HEK293 (cell line): ENCODE measurements around the gene GAMT.

Experiments
- ATF2 ChIP-seq: fragments of 450-650 bp; formaldehyde crosslinking; IDR thresholded peaks from 2 replicates; pipeline ENCODE4 v1.5.1; 2016; ENCODE audit warnings: missing biosample characterization, missing genetic modification characterization, low read depth
- HOXA7 ChIP-seq: sonication (generic); formaldehyde crosslinking; IDR thresholded peaks from 2 replicates; pipeline ENCODE4 v1.8.1; 2022; ENCODE audit warnings: missing genetic modification reagents, borderline replicate concordance
- IKZF3 ChIP-seq: fragments of 450-650 bp; IDR thresholded peaks from 2 replicates; pipeline ENCODE4 v1.5.0; 2018; ENCODE audit warnings: missing biosample characterization, mild to moderate bottlenecking, missing genetic modification characterization, moderate library complexity
- SP2 ChIP-seq: fragments of 450-650 bp; formaldehyde crosslinking; IDR thresholded peaks from 2 replicates; pipeline ENCODE4 v1.5.1; 2016; ENCODE audit warnings: missing biosample characterization, missing genetic modification characterization
- ZNF239 ChIP-seq: fragments of 450-650 bp; formaldehyde crosslinking; IDR thresholded peaks from 2 replicates; pipeline ENCODE4 v1.5.1; 2016; ENCODE audit warnings: missing biosample characterization, missing genetic modification characterization
- ZNF530 ChIP-seq: fragments of 450-650 bp; formaldehyde crosslinking; IDR thresholded peaks from 2 replicates; pipeline ENCODE4 v1.5.1; 2016; ENCODE audit warnings: low read depth, missing biosample characterization, missing genetic modification characterization
- ZNF558 ChIP-seq: fragments of 450-650 bp; formaldehyde crosslinking; IDR thresholded peaks from 2 replicates; pipeline ENCODE4 v1.5.1; 2016; ENCODE audit warnings: missing biosample characterization, missing genetic modification characterization
- ZNF654 ChIP-seq: fragments of 450-650 bp; formaldehyde crosslinking; IDR thresholded peaks from 2 replicates; pipeline ENCODE4 v1.5.1; 2016; ENCODE audit warnings: low read depth, missing biosample characterization, missing genetic modification characterization
- ZNF747 ChIP-seq: fragments of 450-650 bp; formaldehyde crosslinking; IDR thresholded peaks from 2 replicates; pipeline ENCODE4 v1.5.1; 2016; ENCODE audit warnings: missing biosample characterization, missing genetic modification characterization
- ZNF768 ChIP-seq: fragments of 450-650 bp; formaldehyde crosslinking; IDR thresholded peaks from 2 replicates; pipeline ENCODE4 v1.5.1; 2018; ENCODE audit warnings: missing biosample characterization, mild to moderate bottlenecking, missing genetic modification characterization
- ZNF837 ChIP-seq: fragments of 450-650 bp; formaldehyde crosslinking; IDR thresholded peaks from 2 replicates; pipeline ENCODE4 v1.5.1; 2016; ENCODE audit warnings: missing biosample characterization, missing genetic modification characterization
- TF ChIP-seq, protein P1 (sequence below): fragments of 450-650 bp; formaldehyde crosslinking; IDR thresholded peaks from 2 replicates; pipeline ENCODE4 v1.5.1; 2016; ENCODE audit warnings: missing biosample characterization, missing genetic modification characterization

DNA sequence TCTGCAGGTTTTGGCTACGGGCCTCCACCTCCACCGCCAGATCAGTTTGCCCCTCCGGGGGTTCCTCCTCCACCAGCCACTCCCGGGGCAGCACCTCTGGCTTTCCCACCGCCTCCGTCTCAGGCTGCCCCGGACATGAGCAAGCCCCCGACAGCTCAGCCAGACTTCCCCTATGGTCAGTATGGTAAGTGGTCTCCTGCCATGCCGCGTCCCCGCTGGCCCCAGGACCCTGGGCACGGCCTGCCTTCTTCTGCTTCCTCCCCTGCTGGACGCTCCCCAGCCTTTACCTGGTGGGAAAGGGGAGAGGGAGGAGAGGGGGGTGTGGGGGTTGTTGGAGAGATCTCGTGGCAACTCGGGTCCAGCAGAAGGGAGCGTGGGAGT, 31.2 kb upstream of the GAMT start:
- TF ChIP-seq, protein P1, sequence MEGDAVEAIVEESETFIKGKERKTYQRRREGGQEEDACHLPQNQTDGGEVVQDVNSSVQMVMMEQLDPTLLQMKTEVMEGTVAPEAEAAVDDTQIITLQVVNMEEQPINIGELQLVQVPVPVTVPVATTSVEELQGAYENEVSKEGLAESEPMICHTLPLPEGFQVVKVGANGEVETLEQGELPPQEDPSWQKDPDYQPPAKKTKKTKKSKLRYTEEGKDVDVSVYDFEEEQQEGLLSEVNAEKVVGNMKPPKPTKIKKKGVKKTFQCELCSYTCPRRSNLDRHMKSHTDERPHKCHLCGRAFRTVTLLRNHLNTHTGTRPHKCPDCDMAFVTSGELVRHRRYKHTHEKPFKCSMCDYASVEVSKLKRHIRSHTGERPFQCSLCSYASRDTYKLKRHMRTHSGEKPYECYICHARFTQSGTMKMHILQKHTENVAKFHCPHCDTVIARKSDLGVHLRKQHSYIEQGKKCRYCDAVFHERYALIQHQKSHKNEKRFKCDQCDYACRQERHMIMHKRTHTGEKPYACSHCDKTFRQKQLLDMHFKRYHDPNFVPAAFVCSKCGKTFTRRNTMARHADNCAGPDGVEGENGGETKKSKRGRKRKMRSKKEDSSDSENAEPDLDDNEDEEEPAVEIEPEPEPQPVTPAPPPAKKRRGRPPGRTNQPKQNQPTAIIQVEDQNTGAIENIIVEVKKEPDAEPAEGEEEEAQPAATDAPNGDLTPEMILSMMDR (tag by site-specific recombination), result no peak
- no peak for TF ChIP-seq ZNF239 (tag by site-specific recombination)
- TF ChIP-seq ZNF747, result no peak
- no peak for TF ChIP-seq ZNF837
- no peak for TF ChIP-seq ZNF558 (tag by site-specific recombination)
- no peak for TF ChIP-seq HOXA7 (CRISPR knock-in tag)
- TF ChIP-seq SP2 (tag by site-specific recombination), result no peak
- TF ChIP-seq ATF2 (tag by site-specific recombination), result no peak
- no peak for TF ChIP-seq IKZF3 (tag by site-specific recombination)
- no peak for TF ChIP-seq ZNF768 (tag by site-specific recombination)
- no peak for TF ChIP-seq ZNF530 (tag by site-specific recombination)
- TF ChIP-seq ZNF654 (tag by site-specific recombination), result no peak
